Activated B cell treated with CpG ODN at 0.5 μM for 24 hours (primary cell): ENCODE measurements around the gene ARHGAP15. TPM values are rescaled to one million over a fixed set of nuclear protein-coding genes. Genes with fewer than 3 reads are reported as not detected.

Experiments
- ATAC-seq: fragments of 200-7000 bp; cut with Tn5 transposase; one replicate; pipeline ENCODE4 v1.10.0; 2021; ENCODE audit warnings: low read depth, mild to moderate bottlenecking, moderate library complexity
- CTCF ChIA-PET: fragments of 350-600 bp; sonication (Branson Sonifier 250); formaldehyde crosslinking; loops from one replicate; lab custom pipeline; 2021; ENCODE audit warnings: antibody characterized with exemption; lab: Charles Lee
- POLR2A ChIA-PET: fragments of 350-600 bp; sonication (Branson Sonifier 250); formaldehyde crosslinking; loops from one replicate; lab custom pipeline; 2021; ENCODE audit warnings: antibody characterized with exemption; lab: Charles Lee
- DNase-seq: peaks from one replicate; pipeline ENCODE4 v3.0.0; 2022
- H3K27ac Mint-ChIP-seq: one replicate; pipeline ENCODE4 v1.8.0; 2020; ENCODE audit warnings: mixed read lengths
- H3K27me3 Mint-ChIP-seq: one replicate; pipeline ENCODE4 v1.8.0; 2021; ENCODE audit warnings: mixed read lengths
- H3K36me3 Mint-ChIP-seq: one replicate; pipeline ENCODE4 v1.8.0; 2021; ENCODE audit warnings: low read depth, mixed read lengths
- H3K4me1 Mint-ChIP-seq: one replicate; pipeline ENCODE4 v1.8.0; 2021; ENCODE audit warnings: mixed read lengths
- H3K4me3 Mint-ChIP-seq: one replicate; pipeline ENCODE4 v1.8.0; 2020; ENCODE audit warnings: mild to moderate bottlenecking, mixed read lengths
- H3K9me3 Mint-ChIP-seq: one replicate; pipeline ENCODE4 v1.8.0; 2020; ENCODE audit warnings: mixed read lengths
- intact Hi-C: fragments of 100-400 bp; cut with micrococcal nuclease; formaldehyde crosslinking; loops from one replicate; pipeline ENCODE4 v1.15.1; 2024
- total RNA-seq: library from RNA; stranded (reverse); gene quantifications from 2 replicates; pipeline ENCODE4 v1.2.3, GENCODE V29; 2022
- TF ChIP-seq, protein P1 (sequence below): fragments of 200-600 bp; IDR thresholded peaks from one replicate; pipeline ENCODE4 v1.8.0; 2022; ENCODE audit warnings: antibody characterized with exemption, mild to moderate bottlenecking

The ARHGAP15 gene
- total RNA-seq, 1 donor from 2014 or later: 112 TPM

DNA sequence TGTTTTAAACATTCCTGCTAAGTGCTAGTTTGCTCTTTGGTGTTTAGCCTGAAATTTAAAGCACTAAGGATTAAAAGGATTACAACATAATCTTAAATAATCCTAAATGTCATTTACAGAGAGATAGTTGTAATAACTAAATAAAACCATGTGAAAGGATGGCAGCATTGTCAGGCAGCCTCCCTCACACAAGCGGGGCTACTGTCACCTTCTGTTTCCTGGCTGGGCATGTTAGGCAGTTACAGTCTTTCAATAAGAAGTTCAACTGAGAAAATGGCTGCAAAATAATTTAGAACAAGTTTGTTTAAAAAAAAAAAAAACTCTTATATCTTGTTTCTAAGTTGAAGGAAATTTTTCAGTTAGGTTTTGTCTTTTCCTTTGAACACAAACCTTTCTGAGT is 124.9 kb downstream of the ARHGAP15 start:
- ATAC-seq (no peak), DNase-seq (no peak)
- TF ChIP-seq, protein P1, sequence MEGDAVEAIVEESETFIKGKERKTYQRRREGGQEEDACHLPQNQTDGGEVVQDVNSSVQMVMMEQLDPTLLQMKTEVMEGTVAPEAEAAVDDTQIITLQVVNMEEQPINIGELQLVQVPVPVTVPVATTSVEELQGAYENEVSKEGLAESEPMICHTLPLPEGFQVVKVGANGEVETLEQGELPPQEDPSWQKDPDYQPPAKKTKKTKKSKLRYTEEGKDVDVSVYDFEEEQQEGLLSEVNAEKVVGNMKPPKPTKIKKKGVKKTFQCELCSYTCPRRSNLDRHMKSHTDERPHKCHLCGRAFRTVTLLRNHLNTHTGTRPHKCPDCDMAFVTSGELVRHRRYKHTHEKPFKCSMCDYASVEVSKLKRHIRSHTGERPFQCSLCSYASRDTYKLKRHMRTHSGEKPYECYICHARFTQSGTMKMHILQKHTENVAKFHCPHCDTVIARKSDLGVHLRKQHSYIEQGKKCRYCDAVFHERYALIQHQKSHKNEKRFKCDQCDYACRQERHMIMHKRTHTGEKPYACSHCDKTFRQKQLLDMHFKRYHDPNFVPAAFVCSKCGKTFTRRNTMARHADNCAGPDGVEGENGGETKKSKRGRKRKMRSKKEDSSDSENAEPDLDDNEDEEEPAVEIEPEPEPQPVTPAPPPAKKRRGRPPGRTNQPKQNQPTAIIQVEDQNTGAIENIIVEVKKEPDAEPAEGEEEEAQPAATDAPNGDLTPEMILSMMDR: no peak
- Mint-ChIP-seq H3K4me3 (no peak overlapping the region), H3K36me3 (peaks cover 27% of the 10 kb centered on the region), H3K27ac (peak overlapping the region; percentile 77), H3K9me3 (no peaks in the 10 kb centered on the region), H3K4me1 (peaks cover 69% of the 10 kb centered on the region), H3K27me3 (no peaks in the 10 kb centered on the region)
- ChIA-PET POLR2A (no interaction called here), CTCF (interaction anchor here (1.0 to 1.2 kb wide), 2 partner anchors 31 to 143 kb away, joined by 3 to 5 read pairs; no protein-coding TSS in a partner anchor)
- intact Hi-C loops: no loop called here

DNA sequence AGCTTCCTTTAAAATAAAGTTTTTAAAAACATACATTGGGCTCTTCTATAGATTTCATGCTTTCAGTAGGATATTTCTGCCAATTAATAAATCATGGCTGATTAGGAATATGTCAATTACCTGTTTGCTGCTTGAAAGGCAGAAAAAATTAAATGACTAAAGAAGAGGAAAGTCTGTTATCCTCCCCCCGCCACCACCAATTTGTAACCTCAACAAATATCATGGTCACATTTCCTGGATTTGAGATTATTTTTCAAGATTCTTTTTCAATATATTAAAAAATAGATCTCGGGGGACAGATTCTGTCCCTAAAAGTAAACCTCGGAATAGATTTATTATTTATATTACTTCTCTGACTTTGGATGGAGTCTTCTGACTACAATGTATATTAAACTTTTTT is 125.9 kb downstream of the ARHGAP15 start:
- no peaks in the 10 kb centered on the region for H3K27me3 Mint-ChIP-seq
- ChIA-PET POLR2A (no interaction called here), CTCF (interaction anchor here (1.0 to 2.0 kb wide), 3 partner anchors 29 to 144 kb away, joined by 3 to 10 read pairs (median 3); no protein-coding TSS in a partner anchor)
- H3K27ac Mint-ChIP-seq: peak overlapping the region; percentile 50
- H3K4me3 Mint-ChIP-seq: no peak overlapping the region
- ATAC-seq: no peak
- no peaks in the 10 kb centered on the region for H3K9me3 Mint-ChIP-seq
- intact Hi-C loops: loop anchor here (5.0 kb wide), 1 partner anchor 378 kb away; the partner anchor contains the start of gene KYNU
- DNase-seq: no peak
- peaks cover 27% of the 10 kb centered on the region for H3K36me3 Mint-ChIP-seq
- peaks cover 76% of the 10 kb centered on the region for H3K4me1 Mint-ChIP-seq
- TF ChIP-seq, protein P1: no peak

DNA sequence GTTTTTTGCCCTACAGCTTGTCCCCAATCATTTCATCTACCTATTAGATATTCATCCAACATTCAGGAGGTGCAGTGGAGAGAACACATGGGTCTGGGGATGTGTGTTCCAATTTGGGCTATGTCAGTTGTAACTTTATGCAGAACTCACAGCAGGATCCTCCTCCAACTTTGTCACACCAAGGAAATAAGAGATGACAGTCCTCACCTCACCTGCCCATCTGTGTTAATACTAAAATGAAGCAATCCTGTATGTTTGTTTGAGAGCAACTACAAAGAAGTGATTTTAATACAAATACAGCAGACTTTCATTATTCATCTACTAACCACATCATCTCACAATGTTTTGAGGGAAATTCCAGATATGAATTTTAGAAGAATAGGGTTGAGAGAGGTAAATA is 126.7 kb downstream of the ARHGAP15 start:
- Mint-ChIP-seq H3K9me3 (no peaks in the 10 kb centered on the region), H3K27me3 (no peaks in the 10 kb centered on the region), H3K4me3 (peak overlapping the region; percentile 70), H3K36me3 (peaks cover 21% of the 10 kb centered on the region), H3K4me1 (peaks cover 70% of the 10 kb centered on the region), H3K27ac (peak overlapping the region; percentile 87)
- DNase-seq (no peak), ATAC-seq (peak; percentile 31)
- CTCF ChIA-PET: interaction anchor here (1.0 to 7.1 kb wide), 5 partner anchors 9 to 145 kb away, joined by 3 to 115 read pairs (median 5); no protein-coding TSS in a partner anchor
- POLR2A ChIA-PET: interaction anchor here (0.6 kb wide), 1 partner anchor 142 kb away, joined by 3 read pairs; no protein-coding TSS in a partner anchor
- intact Hi-C loops: loop anchor here (5.0 kb wide), 1 partner anchor 379 kb away; the partner anchor contains the start of gene KYNU
- TF ChIP-seq, protein P1: no peak

DNA sequence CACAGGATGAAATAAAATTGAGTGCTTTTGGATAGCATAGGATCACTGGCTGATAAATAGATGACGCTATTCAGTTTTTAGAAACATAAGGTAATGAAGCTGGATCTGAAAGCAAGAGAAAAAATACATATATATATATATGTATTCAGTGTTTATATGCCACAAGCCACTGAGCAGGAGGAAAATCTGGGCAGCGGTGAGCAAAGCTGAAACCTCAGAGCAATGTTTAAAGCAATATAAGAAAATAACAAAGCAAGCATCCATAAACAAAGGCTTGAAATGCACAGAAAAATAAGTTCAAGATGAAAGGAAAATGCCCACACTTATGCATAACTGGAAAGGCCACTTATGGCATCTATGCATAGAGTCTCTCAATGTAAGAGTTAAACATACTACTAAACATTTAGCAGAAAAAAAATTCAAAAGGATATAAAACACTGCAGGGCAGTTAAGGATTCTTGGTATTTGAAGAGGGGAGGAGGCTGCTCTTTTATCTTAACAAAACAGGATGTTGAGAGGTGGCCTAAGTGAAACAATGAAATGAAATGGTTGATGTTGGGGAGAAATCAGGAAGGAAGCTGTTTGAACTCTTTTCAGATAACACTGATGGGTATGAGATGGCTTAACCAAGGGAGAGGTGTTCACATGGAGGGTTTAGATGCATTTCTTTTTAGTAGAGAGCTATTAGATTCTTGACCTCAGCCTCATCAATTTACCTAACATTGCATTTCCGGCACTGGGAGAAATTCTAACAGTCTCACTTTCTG is 129.1 kb downstream of the ARHGAP15 start:
- intact Hi-C loops: loop anchor here (5.0 kb wide), 1 partner anchor 381 kb away; the partner anchor contains the start of gene KYNU
- peak overlapping the region; percentile 81 for H3K27ac Mint-ChIP-seq
- CTCF ChIA-PET: interaction anchor here (0.6 to 7.1 kb wide), 19 partner anchors 11 to 225 kb away, joined by 3 to 122 read pairs (median 8); no protein-coding TSS in a partner anchor
- POLR2A ChIA-PET: interaction anchor here (0.9 to 1.2 kb wide), 3 partner anchors 11 to 96 kb away, joined by 3 to 4 read pairs (median 3); no protein-coding TSS in a partner anchor
- no peaks in the 10 kb centered on the region for H3K27me3 Mint-ChIP-seq
- no peak for ATAC-seq
- peaks cover 13% of the 10 kb centered on the region for H3K36me3 Mint-ChIP-seq
- TF ChIP-seq, protein P1: no peak
- no peak for DNase-seq
- no peak overlapping the region for H3K4me3 Mint-ChIP-seq
- no peaks in the 10 kb centered on the region for H3K9me3 Mint-ChIP-seq
- H3K4me1 Mint-ChIP-seq: peaks cover 75% of the 10 kb centered on the region
